ENCODE measurements around the gene HAUS7.

Gene HAUS7

DNA sequence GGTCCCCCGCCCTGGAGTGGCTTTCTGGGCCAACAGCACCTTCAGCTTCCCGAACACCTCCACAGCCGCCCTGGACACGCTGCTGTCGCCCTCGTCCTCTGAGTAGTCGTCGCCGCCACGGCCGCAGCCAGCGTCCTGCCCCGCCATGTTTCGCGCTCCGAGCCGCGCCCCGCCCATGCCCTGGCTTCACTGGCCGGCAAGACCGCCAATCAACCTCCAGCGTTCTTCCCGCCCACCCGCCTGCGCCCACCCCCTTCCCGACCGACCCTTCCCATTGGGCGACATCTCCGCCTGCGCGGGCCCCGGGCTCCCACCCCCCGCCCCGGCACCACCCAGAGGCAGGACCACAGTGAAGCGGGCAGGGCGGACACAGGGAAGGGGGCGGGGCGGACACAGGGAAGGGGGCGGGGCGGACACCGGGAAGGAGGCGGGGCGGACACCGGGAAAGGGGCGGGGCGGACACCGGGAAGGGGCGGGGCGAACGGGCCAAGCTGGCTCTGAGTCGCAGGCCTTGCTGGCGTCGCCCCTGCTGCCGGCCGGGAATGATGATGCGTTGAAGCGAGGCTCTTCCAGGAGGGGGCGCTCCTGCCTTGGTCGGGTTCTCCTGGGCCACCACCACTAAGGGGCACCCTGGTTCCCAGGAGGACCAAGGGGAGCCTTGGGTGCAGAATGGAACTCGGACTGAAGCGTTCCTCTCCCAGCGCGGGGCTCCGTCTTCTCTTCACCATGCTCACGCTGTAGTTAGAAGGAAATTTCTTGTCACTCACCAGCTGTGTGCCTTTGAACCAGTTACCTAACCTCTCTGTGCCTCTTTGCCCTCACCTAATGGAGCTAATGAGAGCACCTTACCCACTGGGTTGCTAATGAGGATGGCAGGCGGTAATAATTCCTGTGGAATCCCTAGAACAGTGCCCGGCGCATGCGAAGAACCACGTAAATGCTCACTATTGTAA lies at the start of gene HAUS7:
Gene HAUS7 (minus strand): TSS at position 166 of the 953 bp plus-strand sequence. CDS start 19 bp downstream, at position 147.
- DNase-seq: peak; percentile 82

DNA sequence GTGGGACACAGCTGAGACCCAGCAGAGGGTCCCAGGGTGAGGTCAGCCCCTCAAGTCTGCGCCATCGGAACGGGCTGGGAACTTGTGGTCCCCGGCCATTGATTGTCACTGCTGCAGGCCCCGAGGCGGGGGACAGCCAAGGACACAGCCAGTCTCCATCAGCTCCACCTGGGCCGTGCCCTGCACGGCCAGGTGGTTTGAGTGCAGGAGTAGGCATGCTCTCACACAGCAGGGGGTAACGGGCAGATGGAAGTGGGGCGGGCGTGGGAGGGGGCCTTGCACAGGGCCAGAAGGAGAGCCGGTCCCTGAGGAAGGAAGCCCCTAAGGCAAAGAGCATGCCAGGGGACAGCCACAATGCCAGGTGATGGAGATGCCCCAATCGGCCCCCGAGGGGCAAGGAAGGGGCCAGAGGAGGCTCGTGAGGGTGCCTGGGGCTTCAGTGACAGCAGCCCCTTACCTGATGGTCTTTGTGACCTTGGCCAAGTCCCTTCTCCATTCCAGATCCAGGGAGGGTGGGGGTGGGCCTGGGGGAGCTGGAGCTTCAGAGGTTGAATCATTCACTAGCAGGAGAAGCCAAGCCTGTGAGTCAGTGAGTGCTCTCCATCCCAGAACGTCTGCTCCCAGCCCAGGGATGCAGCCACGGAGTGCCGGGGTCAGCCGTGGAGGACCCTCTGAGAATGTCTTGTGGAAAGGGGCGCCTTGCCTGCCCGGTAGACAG lies 49.4 kb upstream of the HAUS7 start:
- DNase-seq: no peak

DNA sequence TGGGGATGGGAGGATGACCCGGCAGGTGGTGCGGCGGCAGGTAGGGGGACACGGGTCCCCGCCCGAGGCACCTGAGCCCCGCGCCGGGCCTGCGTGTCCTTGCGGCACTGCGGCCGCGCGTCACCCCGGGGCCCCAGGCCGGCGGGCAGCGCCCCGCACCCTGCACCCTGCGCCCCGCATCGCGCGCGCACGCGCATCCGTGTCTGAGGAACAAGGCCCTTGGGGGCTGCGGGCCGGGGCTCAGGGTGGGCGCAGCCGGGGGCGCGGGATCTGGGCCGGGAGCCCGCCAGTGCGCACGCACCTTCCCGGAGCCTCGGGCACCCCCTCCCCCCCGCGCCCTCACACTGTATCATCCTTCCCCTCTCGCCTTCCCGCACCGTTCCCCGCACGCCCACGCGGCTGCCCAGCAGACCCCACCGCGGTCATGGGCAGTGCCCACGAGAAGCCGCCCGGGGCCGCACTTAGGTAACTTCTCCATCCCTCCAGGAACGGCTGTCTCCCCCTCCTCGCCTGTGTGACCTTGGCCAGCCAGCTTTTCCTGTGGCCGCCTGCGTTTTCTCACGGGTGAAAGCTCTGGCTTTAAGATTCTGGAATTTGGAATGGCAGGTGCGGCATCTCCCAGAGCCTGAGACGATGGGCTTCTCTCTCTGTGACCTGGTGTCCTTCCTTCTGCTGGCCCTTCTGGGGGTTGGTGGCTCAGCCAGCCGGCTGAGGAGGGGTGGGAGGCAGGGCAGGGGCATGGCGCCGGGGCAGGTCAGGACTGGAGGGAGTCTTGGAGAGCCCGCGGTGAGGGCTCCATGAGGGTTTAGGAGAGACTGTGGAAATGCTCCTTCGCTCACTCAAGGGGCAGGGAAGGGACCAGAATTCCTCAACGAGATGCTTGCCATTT lies 47.8 kb upstream of the HAUS7 start:
- no peak for DNase-seq

DNA sequence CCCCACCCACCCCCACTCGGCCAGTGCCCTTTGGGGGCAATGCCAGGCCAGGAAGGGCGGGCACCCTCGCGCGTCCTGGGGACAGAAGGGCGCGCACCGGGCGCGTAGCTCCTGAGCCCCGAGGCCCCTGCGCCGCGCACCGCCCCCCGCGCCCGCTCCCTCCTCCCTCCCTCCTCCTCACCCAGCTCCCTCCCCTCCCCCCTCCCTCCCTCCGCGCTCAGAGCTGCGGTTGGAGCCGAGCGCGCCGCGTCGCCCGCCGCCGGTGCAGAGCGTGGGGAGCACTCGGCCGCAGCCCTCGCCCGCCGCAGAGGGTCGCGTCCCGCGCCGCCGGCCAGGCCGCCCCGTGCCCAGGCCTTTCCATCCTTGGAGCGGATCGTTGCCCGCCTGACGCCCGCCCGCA lies 47.0 kb upstream of the HAUS7 start, which contains the start of gene ATP2B3:
Gene ATP2B3 (plus strand): TSS at position 220 of the 400 bp plus-strand sequence. CDS start 18,606 bp downstream, outside the sequence.
- DNase-seq: no peak

DNA sequence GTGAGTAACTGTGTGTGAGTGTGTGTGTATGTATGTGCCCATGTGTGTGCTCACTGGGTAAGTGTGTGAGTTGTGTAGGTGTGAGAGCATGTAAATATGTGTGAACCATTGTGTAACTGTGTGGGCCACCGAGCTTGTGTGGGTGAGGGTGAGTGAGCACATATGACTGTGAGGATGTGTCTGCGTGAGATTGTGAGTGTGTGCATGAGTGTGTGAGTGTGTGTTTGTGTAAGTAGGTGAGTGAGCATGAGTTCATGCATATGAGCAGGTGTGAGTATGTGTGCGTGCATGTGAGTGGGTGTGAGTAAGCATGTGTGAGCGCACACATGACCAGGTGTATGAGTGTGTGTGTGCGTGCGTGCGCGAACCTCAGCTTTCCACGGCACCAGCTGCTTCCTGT lies 45.7 kb upstream of the HAUS7 start:
- no peak for DNase-seq

DNA sequence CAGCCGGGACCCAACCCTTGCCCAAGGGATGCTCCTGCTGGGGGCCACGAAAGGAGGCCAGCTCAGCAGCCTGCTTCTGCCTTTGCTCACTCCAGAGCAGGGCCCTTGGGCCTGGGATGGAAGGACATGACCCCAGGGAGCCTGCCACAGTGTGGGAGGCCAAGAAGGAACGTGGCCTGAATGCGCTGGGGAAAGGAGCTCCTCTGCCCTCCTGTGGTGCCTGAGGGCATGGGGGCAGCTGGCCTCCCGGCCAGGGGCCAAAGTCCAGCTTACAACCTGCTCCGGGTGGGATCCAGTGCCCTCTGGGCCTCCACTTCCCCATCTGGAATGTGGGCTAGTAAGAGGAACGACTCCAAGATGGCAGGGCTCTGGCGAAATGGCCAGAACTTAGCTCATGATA lies 45.1 kb upstream of the HAUS7 start:
- no peak for DNase-seq

DNA sequence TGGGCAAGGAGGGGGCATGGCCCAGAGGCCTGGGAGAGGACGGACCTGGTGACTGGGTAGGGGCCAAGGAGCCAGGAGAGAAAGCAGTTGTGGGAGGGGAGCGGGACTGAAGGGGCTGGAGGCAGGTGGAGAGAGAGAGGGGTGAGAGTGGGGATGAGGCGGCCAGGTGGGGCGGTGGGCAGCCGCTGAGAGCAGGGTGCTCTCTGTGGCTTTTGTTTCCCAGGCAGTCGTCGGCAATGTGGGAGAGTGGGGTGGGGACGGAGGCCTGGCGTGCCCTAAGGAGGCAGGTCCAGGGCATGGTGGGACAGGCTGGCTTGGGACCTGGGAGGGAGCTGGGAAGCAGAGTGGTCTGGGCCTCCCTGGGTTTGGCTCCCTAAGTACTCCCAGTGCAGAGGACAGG lies 43.9 kb upstream of the HAUS7 start:
- no peak for DNase-seq

DNA sequence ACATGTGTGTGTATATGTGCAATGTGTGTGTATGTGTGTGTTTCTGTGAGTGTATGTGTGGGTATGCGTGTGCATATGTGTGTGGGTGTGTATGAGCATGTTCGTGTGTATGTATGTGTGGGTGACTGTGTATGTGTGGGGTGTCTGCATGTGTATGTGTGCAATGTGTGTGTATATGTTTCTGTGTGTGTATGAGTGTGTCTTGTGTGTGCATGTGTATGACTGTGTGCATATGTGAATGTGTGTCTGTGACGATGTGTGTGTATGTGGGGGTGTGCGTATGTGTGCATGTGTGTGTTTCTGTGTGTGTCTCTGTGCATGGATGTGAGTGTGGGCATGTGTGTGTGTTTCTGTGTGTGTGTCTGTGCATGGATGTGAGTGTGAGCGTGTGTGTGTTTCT lies 42.9 kb upstream of the HAUS7 start:
- DNase-seq: no peak

DNA sequence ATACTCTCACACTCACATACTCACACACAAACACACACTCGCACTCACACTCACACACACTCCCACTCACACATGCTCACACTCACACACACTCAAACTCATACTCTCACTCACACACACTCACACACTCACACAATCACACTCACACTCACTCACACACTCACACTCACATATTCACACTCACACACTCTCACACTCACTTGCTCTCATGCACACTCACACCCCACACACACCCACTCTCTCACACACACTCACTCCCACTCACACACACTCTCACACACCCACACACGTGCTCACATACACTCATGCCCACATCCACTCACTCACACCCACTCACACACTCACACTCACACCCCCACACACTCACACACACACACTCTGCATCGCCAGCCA lies 42.1 kb upstream of the HAUS7 start:
- no peak for DNase-seq

DNA sequence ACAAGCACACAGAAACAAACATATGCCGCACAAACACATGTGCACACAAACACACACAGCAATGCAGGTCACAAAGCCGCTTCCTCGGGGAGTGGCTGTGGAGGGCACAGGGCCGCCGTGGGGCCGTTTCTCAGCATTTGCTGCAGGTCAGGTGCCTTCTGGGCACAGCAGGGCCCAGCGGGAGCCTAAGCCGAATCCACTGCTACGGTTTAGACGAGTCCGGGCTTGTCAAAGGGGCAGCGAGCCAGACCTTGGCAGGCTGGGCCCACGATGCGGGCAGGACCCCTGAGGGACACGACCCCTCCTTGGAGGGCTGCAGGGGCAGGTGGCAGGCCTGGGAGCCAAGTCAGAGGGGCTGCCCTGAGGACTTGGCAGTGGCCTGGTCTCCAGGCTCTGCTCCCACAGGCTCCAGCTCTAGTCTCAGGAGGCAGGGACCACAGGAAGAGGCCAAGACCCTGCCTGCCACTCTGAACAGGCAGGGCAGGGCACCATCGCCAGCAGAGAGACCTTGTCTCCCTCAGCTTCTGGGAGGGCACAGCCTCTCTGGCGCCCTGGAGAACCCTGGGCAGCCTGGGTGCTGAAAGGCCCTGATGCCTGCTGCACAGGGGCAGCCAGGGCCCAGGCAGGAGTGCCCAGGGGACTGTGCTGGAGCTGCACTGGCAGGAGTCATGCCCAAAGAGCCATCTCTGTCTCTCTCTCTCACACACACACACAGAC lies 41.6 kb upstream of the HAUS7 start:
- no peak for DNase-seq

DNA sequence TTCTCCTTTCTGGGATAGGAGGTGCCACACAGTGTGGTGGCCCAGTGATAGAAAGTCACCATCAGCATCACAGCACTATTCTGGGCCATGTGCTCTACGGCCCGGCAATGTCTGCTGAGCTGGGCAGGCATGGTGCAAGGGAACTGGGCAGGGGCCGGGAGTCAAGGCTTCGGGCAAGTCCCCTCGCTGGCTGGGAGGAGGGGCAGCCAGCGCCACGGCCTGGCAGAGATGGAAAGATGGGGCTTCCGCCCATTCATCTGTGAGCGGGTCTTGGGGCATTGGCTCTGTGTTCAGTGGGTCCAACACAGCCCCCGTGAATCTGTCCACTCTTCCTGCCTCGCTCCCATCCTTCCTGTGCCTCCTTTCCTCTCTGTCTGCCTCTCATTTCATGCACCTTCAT lies 40.0 kb upstream of the HAUS7 start:
- no peak for DNase-seq

DNA sequence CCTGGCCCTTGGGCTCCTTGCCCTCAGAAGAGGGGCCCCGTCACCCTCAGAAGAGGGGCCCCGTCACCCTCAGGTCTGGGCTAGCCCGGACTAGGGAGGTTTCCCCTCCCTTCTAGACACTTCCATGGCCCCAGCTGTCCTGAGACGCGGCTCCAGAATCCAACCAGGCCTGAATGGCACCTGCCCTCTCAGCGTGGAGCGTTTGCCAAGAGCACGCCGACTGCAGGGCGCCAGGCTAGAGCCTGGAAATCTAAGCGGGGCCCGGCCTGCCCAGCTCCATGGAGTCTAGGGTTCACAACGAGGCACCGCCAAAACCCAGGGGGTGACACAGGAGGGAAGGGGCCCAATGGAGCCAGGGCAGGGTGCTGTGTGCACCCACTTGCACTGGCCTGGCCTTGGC lies 39.2 kb upstream of the HAUS7 start:
- no peak for DNase-seq

DNA sequence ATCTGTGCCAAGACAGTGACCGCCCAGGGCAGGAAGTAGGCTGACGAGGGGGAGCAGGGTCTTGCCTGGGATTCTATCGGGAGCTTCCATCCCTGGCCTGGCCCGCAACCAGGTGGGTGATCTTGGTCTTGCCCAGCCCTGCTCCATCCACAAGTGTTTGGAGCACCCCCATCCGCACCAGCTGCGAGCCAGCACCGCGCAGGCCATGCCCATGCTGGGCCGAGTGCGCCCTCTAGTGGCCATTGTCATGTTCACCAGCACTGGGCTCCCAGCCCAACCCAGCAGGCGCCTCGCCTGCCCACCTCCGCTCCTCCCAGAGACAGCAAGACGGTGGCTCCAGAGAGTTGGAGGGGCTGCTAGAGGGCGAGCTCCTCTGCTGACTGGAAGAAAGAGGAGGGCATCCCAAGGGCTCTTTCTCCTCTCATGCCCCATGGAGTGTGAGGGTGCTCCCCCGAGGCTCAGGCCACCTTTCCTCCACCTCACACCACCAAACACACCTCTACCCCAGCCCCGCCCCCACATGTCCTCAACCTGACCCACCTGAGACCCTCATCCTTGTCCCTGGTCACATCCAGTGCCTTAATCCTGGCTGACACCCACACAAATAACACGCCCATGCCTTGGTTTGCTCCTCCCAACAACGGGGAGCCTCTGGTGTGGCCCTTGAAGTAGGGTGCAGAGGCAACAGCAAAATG lies 37.3 kb upstream of the HAUS7 start:
- DNase-seq: peak; percentile 41

DNA sequence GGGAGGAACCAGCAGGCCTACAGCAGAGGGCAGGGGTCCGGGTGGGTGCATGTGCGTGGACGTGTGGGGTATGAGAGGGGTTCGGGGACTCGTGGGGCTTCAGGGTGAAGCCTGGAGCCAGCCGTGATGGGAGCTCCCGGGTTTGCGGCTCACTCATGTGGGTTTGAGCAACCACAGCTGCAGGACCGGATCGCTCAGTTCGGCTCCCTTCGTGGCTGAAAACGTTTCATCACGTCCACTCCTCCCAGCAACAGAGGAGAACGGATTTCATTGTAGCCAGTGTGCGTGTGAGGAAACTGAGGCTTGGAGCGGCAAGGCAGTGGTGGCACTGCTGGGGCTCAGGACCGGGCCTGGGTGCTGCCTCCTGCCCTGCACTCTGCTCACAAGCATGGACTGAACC lies 35.0 kb upstream of the HAUS7 start:
- no peak for DNase-seq

DNA sequence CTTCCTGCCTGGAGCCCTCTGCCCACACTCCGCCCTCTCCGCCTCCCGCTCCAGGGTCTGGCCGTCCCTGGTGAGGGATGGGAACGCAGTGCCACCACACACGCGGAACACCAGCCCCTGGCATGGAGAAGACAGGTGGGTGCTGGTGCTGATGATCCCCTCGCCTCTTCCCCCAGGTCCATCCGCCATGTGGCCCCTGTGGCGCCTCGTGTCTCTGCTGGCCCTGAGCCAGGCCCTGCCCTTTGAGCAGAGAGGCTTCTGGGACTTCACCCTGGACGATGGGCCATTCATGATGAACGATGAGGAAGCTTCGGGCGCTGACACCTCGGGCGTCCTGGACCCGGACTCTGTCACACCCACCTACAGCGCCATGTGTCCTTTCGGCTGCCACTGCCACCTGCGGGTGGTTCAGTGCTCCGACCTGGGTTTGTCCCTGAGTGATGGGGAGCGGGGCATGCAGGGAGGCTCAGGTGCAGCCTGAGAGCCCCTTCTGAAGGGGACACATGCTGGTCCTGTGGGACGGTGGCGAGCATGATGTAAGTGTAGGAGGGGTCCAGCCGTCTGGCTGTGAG lies 34.2 kb upstream of the HAUS7 start:
- DNase-seq: no peak

DNA sequence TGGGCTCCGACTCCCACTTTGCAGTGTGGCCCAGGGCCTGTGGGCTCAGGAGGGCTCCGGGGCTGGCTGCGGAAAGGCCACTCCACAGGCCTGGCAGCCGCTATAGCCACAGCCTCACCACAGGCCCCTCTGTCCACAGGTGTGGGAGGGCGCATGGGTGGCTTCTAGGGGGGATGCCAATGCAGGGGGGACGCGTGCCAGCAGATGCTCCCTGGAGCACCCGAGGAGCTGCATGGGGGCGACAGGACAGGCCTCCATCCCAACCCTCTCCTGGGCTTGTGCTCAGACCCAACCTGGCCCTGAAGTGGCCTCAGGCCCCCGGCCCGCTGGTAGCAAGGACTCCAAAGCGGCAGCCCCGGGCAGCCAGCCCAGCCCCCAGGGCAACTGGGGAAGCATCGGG lies 32.4 kb upstream of the HAUS7 start:
- no peak for DNase-seq

DNA sequence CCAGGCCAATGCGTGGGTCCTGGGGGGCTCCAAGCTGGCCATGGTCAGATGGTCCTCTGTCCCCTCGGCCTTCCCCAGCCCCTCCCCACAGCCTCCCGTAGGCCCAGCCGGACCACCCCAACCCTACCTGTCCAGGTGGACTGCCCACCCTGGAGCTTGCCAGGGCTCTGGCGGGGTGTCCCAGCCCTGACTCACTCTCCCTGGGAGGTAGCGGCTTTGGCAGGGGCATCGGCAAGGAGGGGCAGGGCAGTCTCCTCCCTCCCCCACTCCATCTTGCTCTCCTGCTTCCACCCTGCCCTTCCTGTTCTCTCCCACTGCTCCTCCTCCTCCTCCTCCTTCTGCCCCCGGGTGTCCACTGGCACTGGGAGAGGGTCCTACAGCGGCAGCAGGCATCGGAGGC lies 31.8 kb upstream of the HAUS7 start:
- DNase-seq: no peak

DNA sequence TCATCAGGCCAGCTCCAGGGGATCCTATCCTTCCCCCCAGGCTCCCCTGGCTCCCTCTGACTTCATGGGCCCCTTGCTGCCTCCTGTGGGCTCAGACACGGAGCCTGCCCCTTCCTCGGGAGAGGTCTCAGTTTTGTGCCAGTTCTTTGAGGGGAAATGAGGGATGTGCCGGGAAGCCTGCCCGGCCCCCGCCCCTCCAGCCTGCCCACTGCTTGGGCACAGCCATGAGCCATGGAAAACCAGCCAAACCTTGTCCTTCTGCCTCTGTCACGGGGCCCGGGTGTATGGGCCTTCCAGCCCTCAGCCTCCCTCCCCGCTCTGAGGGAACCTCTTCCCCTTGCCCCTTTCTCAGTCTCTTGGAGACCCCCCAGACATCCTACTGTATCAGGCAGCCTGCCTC lies 31.2 kb upstream of the HAUS7 start:
- DNase-seq: no peak

DNA sequence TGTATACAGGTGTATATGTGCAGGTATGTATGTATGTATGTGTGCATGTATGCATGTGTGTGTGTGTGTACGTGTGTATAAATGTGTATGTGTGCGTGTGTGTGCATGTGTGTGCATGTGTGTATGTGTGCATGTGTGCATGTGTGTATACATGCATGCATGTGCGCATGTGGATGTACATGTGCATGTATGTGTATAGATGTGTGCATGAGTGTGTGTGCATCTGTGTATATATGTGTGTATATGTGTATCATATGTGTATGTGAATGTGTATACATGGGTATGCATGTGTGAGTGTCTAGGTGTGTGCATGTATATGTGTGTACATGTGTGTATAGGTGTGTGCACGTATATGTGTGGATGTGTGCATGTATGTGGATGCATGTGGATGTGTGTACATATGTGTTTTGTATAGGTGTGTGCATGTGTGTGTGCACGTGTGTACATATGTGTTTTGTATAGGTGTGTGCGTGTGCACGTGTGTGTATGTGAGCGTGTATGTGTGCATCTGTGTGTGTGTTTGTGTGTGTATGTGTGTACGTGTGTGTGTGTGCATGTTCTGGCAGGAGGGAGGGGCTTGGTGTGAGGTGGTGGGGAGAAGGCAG lies 30.4 kb upstream of the HAUS7 start:
- DNase-seq: no peak

DNA sequence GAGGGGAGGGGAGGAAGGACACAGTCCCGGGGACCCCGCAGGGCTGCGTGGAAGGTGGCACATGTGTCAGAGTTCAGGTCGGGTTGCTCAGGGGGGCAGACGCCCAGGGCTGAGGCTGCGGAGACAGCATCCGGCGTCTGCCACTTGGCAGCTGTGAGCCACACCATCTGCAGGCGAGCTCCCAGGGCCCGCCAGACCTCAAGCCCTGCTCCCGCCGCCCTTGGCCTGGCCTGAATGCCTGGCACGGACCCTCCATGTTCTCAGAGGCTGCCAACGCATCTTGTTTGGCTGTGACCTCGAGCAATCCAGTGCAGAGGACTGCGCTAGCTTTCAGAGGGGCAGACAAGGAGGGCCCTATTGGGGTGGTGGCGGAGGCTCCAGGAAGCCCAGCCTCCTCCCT lies 29.5 kb upstream of the HAUS7 start:
- DNase-seq: no peak

DNA sequence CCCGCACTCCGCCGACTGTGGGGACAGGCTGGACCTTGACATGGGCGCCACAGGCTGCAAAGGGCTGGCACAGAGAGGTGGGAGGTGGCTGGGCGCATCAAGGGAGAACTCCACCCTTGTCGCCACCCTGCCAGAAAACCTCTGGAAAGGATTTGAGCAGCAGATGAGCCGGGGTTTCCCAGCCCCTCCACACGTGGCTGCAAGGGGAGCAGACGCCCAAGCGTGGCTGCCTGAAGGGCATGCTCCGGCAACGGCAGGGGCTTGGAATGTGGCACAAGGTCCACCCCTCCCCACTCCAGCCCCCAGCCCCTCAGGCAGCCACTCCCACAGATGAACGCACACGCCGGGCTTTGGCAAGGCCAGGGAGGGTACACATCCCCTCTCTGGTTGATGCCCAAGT lies 29.0 kb upstream of the HAUS7 start:
- DNase-seq: no peak

Data from MV-4-11 (cell line).